MM.1S (cell line): Measurements from ENCODE around the gene EREG.

Experiments used
- DNase-seq: peaks from one replicate; pipeline ENCODE4 v3.0.0-alpha.2; 2015
- H2AFZ ChIP-seq: fragments of 300-600 bp; sonication (generic); 2 replicates; pipeline ENCODE4 v1.6.0; 2016; ENCODE audit warnings: antibody characterized with exemption, low read length
- H3F3A ChIP-seq: fragments of 300-600 bp; sonication (generic); 2 replicates; pipeline ENCODE4 v1.6.1; 2016; ENCODE audit warnings: mild to moderate bottlenecking, antibody characterized with exemption, low read length, moderate library complexity, mixed read lengths; ENCODE audit not compliant: insufficient read depth
- H3K27ac ChIP-seq: fragments of 300-600 bp; sonication (generic); 2 replicates; pipeline ENCODE4 v1.5.1; 2016; ENCODE audit warnings: mild to moderate bottlenecking, low read length
- H3K27me3 ChIP-seq: fragments of 300-600 bp; sonication (generic); replicated peaks from 2 replicates; pipeline ENCODE4 v1.6.0; 2016; ENCODE audit warnings: low read length; ENCODE audit not compliant: insufficient read depth
- H3K36me3 ChIP-seq: fragments of 300-600 bp; sonication (generic); replicated peaks from 2 replicates; pipeline ENCODE4 v1.6.1; 2016; ENCODE audit warnings: mild to moderate bottlenecking, low read length, mixed read lengths; ENCODE audit not compliant: insufficient read depth
- H3K4me1 ChIP-seq: fragments of 300-600 bp; sonication (generic); 2 replicates; pipeline ENCODE4 v1.6.1; 2016; ENCODE audit warnings: low read length, mixed read lengths
- H3K4me2 ChIP-seq: fragments of 300-600 bp; sonication (generic); 2 replicates; pipeline ENCODE4 v1.6.0; 2016; ENCODE audit warnings: low read depth, low read length
- H3K4me3 ChIP-seq: fragments of 300-600 bp; sonication (generic); 2 replicates; pipeline ENCODE4 v1.5.1; 2016; ENCODE audit warnings: low read length, mixed read lengths
- H3K79me2 ChIP-seq: fragments of 300-600 bp; sonication (generic); 2 replicates; pipeline ENCODE4 v1.6.1; 2016; ENCODE audit warnings: mixed run types, low read length, mixed read lengths
- H3K9ac ChIP-seq: fragments of 300-600 bp; sonication (generic); 2 replicates; pipeline ENCODE4 v1.6.1; 2016; ENCODE audit warnings: low read length, mixed read lengths
- H3K9me2 ChIP-seq: fragments of 300-600 bp; sonication (generic); replicated peaks from 2 replicates; pipeline ENCODE4 v1.6.1; 2016; ENCODE audit warnings: mild to moderate bottlenecking, low read length, mixed read lengths; ENCODE audit not compliant: insufficient read depth
- H3K9me3 ChIP-seq: fragments of 300-600 bp; sonication (generic); replicated peaks from 2 replicates; pipeline ENCODE4 v1.6.1; 2016; ENCODE audit warnings: mild to moderate bottlenecking, low read length, mixed read lengths; ENCODE audit not compliant: insufficient read depth
- H4K20me1 ChIP-seq: fragments of 300-600 bp; sonication (generic); 2 replicates; pipeline ENCODE4 v1.6.1; 2016; ENCODE audit warnings: mild to moderate bottlenecking, low read length, moderate library complexity, mixed read lengths; ENCODE audit not compliant: insufficient read depth
- EZH2 ChIP-seq: fragments of 300-600 bp; sonication (generic); optimal IDR thresholded peaks from 2 replicates; pipeline ENCODE3; 2017; ENCODE audit warnings: low read depth, mild to moderate bottlenecking, antibody characterized with exemption, low read length, mixed read lengths
- EZH2phosphoT487 ChIP-seq: fragments of 300-600 bp; sonication (generic); IDR thresholded peaks from 2 replicates; pipeline ENCODE4 v1.6.1; 2018; ENCODE audit warnings: antibody characterized with exemption, low read length
- TF ChIP-seq, protein P1 (sequence below): fragments of 300-600 bp; sonication (generic); IDR thresholded peaks from 2 replicates; pipeline ENCODE4 v1.5.1; 2016; ENCODE audit warnings: antibody characterized with exemption, low read length, mixed read lengths

EREG gene

GRCh38 chr4:74433043-74433442, 68.1 kb downstream of the EREG start:
- Histone ChIP-seq H3K79me2 (no peaks in the 10 kb centered on the region), H3K27ac (no peak overlapping the region), H3K4me1 (peaks cover 10% of the 10 kb centered on the region; the same call in 1 of the 2 replicates), H4K20me1 (no peaks in the 10 kb centered on the region), H3K4me2 (no peak overlapping the region), H3K9ac (no peak overlapping the region), H3K9me3 (no peaks in the 10 kb centered on the region), H3K36me3 (no peaks in the 10 kb centered on the region), H3K9me2 (no peaks in the 10 kb centered on the region), H3K4me3 (no peak overlapping the region), H3F3A (no peaks in the 10 kb centered on the region), H2AFZ (no peak overlapping the region), H3K27me3 (no peaks in the 10 kb centered on the region)
- TF ChIP-seq, protein P1, sequence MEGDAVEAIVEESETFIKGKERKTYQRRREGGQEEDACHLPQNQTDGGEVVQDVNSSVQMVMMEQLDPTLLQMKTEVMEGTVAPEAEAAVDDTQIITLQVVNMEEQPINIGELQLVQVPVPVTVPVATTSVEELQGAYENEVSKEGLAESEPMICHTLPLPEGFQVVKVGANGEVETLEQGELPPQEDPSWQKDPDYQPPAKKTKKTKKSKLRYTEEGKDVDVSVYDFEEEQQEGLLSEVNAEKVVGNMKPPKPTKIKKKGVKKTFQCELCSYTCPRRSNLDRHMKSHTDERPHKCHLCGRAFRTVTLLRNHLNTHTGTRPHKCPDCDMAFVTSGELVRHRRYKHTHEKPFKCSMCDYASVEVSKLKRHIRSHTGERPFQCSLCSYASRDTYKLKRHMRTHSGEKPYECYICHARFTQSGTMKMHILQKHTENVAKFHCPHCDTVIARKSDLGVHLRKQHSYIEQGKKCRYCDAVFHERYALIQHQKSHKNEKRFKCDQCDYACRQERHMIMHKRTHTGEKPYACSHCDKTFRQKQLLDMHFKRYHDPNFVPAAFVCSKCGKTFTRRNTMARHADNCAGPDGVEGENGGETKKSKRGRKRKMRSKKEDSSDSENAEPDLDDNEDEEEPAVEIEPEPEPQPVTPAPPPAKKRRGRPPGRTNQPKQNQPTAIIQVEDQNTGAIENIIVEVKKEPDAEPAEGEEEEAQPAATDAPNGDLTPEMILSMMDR, result no peak
- TF ChIP-seq EZH2phosphoT487, result no peak
- no peak for TF ChIP-seq EZH2
- no peak for DNase-seq

DNA sequence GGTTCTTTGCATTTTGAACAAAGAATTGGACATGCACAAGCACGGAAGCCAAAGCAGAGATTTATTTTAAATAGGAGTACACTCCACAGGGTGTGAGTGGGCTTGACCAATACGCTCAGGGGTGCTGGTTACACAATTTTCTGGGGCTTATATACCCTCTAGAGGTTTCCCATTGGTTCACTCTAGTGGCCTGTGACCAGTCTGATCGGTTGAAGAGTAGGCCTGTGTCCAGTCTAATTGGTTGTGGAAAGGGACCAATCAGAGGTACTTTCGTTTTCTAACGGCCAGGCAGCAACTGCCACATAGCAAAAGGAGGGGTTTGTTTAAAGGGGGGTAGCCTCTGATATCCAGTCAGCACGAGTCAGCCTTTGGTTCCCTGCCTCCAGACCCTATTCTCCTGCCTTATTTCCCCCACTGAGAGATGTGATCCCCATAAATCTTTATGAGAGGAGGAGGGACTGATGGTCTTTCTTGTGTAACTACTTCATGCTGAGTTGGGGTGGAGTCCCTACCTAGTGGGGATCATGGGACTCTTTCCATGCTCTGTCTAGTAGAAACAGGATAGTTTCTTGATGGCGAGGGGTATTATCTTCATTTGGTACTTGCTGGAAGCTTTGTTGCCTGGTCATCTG, 68.7 kb downstream of the EREG start:
- TF ChIP-seq, protein P1, result no peak
- no peak for TF ChIP-seq EZH2phosphoT487
- no peak for TF ChIP-seq EZH2
- no peaks in the 10 kb centered on the region for H3K9me3 ChIP-seq
- no peaks in the 10 kb centered on the region for H3K36me3 ChIP-seq
- H3K27ac ChIP-seq, result no peak overlapping the region
- no peaks in the 10 kb centered on the region for H3K79me2 ChIP-seq
- H3K4me1 ChIP-seq, result peaks cover 10% of the 10 kb centered on the region; the same call in 1 of the 2 replicates
- no peak for DNase-seq
- H3K9me2 ChIP-seq, result no peaks in the 10 kb centered on the region
- H3F3A ChIP-seq, result no peaks in the 10 kb centered on the region
- no peaks in the 10 kb centered on the region for H4K20me1 ChIP-seq
- H3K9ac ChIP-seq, result no peak overlapping the region
- H3K4me3 ChIP-seq, result no peak overlapping the region
- H2AFZ ChIP-seq, result no peak overlapping the region
- no peaks in the 10 kb centered on the region for H3K27me3 ChIP-seq
- no peak overlapping the region for H3K4me2 ChIP-seq

DNA sequence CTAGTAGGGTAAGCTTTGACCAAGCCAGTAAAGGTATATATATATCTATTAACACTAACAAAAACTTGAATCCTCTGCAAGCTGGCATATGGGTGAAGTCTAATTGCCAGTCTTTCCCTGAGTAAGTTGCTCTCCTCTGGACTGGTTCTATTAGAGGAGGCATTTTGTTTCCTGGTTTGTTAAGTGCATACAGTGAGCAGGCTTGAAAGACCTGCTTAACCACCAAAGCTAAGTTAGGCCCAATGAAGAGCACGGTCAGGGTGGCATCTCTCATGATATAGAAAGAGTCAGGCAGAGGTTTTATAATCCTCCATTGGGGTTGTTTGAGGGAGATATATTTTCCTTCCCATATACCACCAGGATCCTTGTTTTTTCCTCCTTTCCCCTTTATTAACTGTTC, 70.4 kb downstream of the EREG start:
- no peak overlapping the region for H2AFZ ChIP-seq
- TF ChIP-seq EZH2, result no peak
- TF ChIP-seq, protein P1, result no peak
- no peak for TF ChIP-seq EZH2phosphoT487
- H3K4me1 ChIP-seq, result peaks cover 16% of the 10 kb centered on the region
- H3K27me3 ChIP-seq, result no peaks in the 10 kb centered on the region
- no peaks in the 10 kb centered on the region for H3K79me2 ChIP-seq
- no peaks in the 10 kb centered on the region for H3F3A ChIP-seq
- no peak overlapping the region for H3K4me2 ChIP-seq
- H4K20me1 ChIP-seq, result no peaks in the 10 kb centered on the region
- no peak overlapping the region for H3K27ac ChIP-seq
- no peak overlapping the region for H3K9ac ChIP-seq
- H3K9me2 ChIP-seq, result no peaks in the 10 kb centered on the region
- H3K9me3 ChIP-seq, result no peaks in the 10 kb centered on the region
- H3K36me3 ChIP-seq, result no peaks in the 10 kb centered on the region
- H3K4me3 ChIP-seq, result no peak overlapping the region
- DNase-seq, result no peak
